A549 (cell line): ENCODE results near the gene ARL3.

Experiments
- CBX2 ChIP-seq: fragments of 200-600 bp; sonication (generic); IDR thresholded peaks from 2 replicates; pipeline ENCODE4 v1.6.1; 2016; ENCODE audit warnings: low read depth, mild to moderate bottlenecking, borderline replicate concordance
- ZC3H11A ChIP-seq: fragments of 450-650 bp; IDR thresholded peaks from 2 replicates; pipeline ENCODE4 v1.6.1; 2014; ENCODE audit warnings: antibody characterized with exemption, mild to moderate bottlenecking
- TF ChIP-seq, protein P1 (sequence below): fragments of >200 bp; sonication (Bioruptor Twin); formaldehyde crosslinking; IDR thresholded peaks from 3 replicates; pipeline ENCODE4 v1.5.1; 2016

DNA sequence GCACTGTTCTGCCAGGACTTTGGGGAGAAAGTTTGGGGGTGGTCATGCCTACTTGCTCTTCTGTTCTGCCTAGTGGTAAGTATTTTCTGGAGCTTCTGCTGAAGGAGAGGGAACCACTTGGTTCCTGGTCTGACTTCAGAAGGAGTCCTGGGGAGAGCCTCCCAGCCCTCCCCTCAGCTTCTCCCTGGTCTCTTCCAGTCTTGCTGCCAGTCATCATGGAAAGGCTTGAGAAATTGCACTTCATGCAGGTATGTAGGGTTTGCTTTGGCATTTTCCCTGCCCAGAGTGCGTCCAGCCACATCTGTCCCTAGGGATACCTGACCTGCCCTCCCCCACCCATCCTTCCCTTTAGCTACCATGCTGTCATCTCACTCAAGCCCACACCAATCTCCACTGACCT, 18.5 kb upstream of the ARL3 start:
- TF ChIP-seq ZC3H11A (no peak), CBX2 (no peak)
- TF ChIP-seq, protein P1, sequence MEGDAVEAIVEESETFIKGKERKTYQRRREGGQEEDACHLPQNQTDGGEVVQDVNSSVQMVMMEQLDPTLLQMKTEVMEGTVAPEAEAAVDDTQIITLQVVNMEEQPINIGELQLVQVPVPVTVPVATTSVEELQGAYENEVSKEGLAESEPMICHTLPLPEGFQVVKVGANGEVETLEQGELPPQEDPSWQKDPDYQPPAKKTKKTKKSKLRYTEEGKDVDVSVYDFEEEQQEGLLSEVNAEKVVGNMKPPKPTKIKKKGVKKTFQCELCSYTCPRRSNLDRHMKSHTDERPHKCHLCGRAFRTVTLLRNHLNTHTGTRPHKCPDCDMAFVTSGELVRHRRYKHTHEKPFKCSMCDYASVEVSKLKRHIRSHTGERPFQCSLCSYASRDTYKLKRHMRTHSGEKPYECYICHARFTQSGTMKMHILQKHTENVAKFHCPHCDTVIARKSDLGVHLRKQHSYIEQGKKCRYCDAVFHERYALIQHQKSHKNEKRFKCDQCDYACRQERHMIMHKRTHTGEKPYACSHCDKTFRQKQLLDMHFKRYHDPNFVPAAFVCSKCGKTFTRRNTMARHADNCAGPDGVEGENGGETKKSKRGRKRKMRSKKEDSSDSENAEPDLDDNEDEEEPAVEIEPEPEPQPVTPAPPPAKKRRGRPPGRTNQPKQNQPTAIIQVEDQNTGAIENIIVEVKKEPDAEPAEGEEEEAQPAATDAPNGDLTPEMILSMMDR = no peak
